Gastrocnemius medialis (tissue), 4 donors: Measurements from ENCODE around the gene IFIT1.

Experiments
- POLR2A ChIP-seq, 2 donors: fragments of 450-650 bp; IDR thresholded peaks; one replicate each; pipeline ENCODE4 v1.6.1; 2017; ENCODE audit warnings: antibody characterized with exemption in 2 of 2, mild to moderate bottlenecking in 2 of 2, moderate library complexity in 2 of 2
- TF ChIP-seq, protein P1 (sequence below), 5 experiments: fragments of 450-650 bp in 3 of 5; fragments of 200-600 bp in 2 of 5; sonication (generic) in 2 of 5; IDR thresholded peaks in 4 of 5; conservative IDR thresholded peaks in 1 of 5; 1 replicate in 4 of 5; 2 replicates in 1 of 5; pipeline ENCODE4 v1.5.1; 2016 to 2019; ENCODE audit warnings: antibody characterized with exemption in 5 of 5, mild to moderate bottlenecking in 3 of 5, moderate library complexity in 3 of 5

DNA sequence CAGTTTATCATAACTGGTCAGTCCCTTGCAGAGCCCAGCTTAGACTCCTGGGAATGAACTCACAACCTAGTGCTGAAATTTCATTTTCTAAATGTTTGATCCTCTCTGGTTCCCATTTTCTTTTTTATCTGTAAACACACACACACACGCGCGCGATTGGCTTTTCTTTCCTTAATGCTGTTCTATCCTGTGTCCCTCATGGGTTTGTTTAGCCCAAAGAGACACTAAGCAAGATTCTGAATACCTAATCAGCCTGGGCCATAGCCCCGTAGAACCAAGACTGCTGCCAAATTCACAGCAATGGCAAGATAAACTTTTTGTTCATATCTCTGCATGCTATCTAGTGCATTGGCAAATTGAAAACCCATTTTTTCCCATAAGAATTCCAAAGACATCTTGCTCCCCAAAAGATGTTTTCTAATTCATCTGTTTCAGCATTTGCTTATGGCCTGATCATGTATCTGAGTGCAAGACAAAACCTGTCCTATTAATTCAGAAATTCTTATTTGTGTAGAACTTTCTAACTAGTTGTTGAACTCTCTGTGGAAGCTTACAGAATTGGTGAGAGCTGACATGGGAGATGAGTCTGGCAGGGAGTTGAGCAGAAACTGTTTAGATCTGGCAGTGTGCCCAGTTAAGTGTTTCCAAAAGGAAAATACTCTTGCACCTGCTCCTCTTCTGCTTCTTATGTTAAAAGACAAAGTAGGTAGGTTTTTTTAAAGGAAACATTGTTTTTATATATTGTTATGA, 1.8 kb upstream of the IFIT1 start:
- TF ChIP-seq, protein P1, sequence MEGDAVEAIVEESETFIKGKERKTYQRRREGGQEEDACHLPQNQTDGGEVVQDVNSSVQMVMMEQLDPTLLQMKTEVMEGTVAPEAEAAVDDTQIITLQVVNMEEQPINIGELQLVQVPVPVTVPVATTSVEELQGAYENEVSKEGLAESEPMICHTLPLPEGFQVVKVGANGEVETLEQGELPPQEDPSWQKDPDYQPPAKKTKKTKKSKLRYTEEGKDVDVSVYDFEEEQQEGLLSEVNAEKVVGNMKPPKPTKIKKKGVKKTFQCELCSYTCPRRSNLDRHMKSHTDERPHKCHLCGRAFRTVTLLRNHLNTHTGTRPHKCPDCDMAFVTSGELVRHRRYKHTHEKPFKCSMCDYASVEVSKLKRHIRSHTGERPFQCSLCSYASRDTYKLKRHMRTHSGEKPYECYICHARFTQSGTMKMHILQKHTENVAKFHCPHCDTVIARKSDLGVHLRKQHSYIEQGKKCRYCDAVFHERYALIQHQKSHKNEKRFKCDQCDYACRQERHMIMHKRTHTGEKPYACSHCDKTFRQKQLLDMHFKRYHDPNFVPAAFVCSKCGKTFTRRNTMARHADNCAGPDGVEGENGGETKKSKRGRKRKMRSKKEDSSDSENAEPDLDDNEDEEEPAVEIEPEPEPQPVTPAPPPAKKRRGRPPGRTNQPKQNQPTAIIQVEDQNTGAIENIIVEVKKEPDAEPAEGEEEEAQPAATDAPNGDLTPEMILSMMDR (IDR thresholded peaks at IDR 0.05 in 4 of 5, conservative IDR thresholded peaks at IDR 0.05 in 1 of 5): no peak
- TF ChIP-seq POLR2A (IDR thresholded peaks at IDR 0.05): no peak
